Measurements from ENCODE around the gene KANK4. TPM values are rescaled to one million over a fixed set of nuclear protein-coding genes. Genes with fewer than 3 reads are reported as not detected.
A peak's percentile ranks its signal among the peaks of the same experiment; 100 is the strongest.

Gene KANK4
- total and polyA plus RNA-seq, 12 donors: 0.12 to 1.1 (median 0.26) TPM; not detected in 2

DNA sequence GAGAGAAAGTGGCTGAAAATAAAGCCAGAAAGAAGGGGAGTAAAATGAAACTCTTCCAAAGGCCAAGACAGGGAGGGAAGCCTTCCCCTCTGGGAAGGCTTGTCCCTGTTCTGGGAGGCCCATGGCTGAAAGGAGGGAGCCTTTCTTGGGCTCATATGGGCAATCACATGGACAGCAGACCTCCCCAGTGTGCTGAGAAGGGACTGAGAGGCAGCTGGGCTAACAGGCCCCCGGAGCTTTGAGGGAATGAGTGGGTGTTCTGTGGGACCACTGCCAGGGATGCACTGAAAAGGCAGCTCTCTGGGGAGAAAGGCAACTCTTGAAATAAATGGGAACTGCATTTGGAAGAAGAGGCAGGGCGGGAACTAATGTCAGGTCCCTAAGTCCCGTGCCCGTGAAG, 39.1 kb downstream of the KANK4 start:
- intact Hi-C loops (cut with DNase I): no loop called here

DNA sequence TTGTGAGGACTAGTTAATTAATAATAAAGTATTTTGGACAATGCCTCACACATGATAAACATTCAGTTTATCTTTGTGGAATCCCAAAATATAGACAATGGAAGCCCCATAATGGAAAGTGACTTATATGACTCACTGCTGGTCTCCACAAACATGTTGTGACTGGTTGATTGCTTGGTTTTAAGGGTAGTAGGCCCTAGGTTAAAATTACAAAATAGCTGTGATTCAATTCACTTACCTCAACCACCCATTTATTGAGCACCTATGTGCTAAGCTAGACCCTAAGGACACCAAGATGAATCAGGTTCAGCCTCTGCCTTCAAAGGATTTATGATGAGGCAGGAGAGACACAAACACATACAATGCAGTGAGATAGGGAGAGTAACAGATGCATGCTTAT, 42.4 kb downstream of the KANK4 start:
- intact Hi-C loops (cut with DNase I): no loop called here
- no peak overlapping the region for H3K4me3 ChIP-seq
- H3K4me1 ChIP-seq (replicated peaks in 1 of 2): no peaks in the 10 kb centered on the region
- no peaks in the 10 kb centered on the region for H3K27me3 ChIP-seq
- H3K9me3 ChIP-seq (replicated peaks in 1 of 3): no peaks in the 10 kb centered on the region
- TF ChIP-seq POLR2A (IDR thresholded peaks at IDR 0.05): no peak
- TF ChIP-seq, protein P1, sequence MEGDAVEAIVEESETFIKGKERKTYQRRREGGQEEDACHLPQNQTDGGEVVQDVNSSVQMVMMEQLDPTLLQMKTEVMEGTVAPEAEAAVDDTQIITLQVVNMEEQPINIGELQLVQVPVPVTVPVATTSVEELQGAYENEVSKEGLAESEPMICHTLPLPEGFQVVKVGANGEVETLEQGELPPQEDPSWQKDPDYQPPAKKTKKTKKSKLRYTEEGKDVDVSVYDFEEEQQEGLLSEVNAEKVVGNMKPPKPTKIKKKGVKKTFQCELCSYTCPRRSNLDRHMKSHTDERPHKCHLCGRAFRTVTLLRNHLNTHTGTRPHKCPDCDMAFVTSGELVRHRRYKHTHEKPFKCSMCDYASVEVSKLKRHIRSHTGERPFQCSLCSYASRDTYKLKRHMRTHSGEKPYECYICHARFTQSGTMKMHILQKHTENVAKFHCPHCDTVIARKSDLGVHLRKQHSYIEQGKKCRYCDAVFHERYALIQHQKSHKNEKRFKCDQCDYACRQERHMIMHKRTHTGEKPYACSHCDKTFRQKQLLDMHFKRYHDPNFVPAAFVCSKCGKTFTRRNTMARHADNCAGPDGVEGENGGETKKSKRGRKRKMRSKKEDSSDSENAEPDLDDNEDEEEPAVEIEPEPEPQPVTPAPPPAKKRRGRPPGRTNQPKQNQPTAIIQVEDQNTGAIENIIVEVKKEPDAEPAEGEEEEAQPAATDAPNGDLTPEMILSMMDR (IDR thresholded peaks at IDR 0.05): no peak
- H3K36me3 ChIP-seq (replicated peaks in 1 of 2): no peaks in the 10 kb centered on the region
- H3K27ac ChIP-seq: no peak overlapping the region
- no peak for DNase-seq

More for the DNA sequence above, 39.1 kb downstream of the KANK4 start:
- TF ChIP-seq, protein P1 (IDR thresholded peaks at IDR 0.05): no peak
- no peak for TF ChIP-seq POLR2A (IDR thresholded peaks at IDR 0.05)
- Histone ChIP-seq H3K9me3 (replicated peaks in 1 of 3) (no peaks in the 10 kb centered on the region), H3K36me3 (replicated peaks in 1 of 2) (no peaks in the 10 kb centered on the region), H3K4me1 (replicated peaks in 1 of 2) (no peaks in the 10 kb centered on the region), H3K4me3 (no peak overlapping the region), H3K27me3 (no peaks in the 10 kb centered on the region), H3K27ac (no peak overlapping the region)
- WGBS, 4 donors: 59 to 73% (median 65%) methylated on average over 4 of the region's 4 CpGs
- peak in 1 of 7 donors; percentile 26 for DNase-seq

GRCh38 chr1:62274496-62275485, 44.4 kb downstream of the KANK4 start:
- Histone ChIP-seq H3K4me1 (replicated peaks in 1 of 2) (no peaks in the 10 kb centered on the region), H3K27me3 (no peaks in the 10 kb centered on the region), H3K4me3 (no peak overlapping the region), H3K27ac (no peak overlapping the region), H3K36me3 (replicated peaks in 1 of 2) (no peaks in the 10 kb centered on the region), H3K9me3 (replicated peaks in 1 of 3) (no peaks in the 10 kb centered on the region)
- no peak for DNase-seq
- no peak for TF ChIP-seq POLR2A (IDR thresholded peaks at IDR 0.05)
- TF ChIP-seq, protein P1 (IDR thresholded peaks at IDR 0.05): no peak
- intact Hi-C loops (cut with DNase I): no loop called here
- 84 to 87% (median 85%) methylated on average over 10 to 14 of the region's 14 CpGs for WGBS, 4 donors

DNA sequence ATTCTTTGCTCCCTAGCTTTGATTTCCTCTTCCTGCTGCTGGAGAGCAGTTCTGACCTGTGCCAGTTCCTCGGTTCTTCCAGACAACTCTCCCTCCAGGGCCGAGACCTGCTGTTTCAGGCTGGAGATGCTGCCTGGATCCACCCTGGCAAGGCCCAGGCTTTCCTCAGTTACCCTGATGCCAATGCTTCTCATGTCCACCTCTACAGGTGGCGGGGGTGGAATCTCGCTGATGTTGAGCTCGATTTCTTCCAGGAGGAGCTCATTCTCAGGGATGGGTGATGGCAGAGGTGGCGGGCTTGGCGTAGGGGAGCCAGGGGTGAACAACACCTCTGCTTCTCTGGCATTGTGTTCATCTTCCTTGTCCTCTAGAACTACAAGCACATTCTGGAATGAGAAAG, 45.3 kb downstream of the KANK4 start:
- intact Hi-C loops (cut with DNase I): no loop called here
- no peaks in the 10 kb centered on the region for H3K9me3 ChIP-seq (replicated peaks in 1 of 3)
- no peaks in the 10 kb centered on the region for H3K36me3 ChIP-seq (replicated peaks in 1 of 2)
- no peak overlapping the region for H3K27ac ChIP-seq
- no peak for DNase-seq
- TF ChIP-seq, protein P1 (IDR thresholded peaks at IDR 0.05): no peak
- no peak for TF ChIP-seq POLR2A (IDR thresholded peaks at IDR 0.05)
- no peaks in the 10 kb centered on the region for H3K4me1 ChIP-seq (replicated peaks in 1 of 2)
- WGBS, 4 donors: 94 to 100% (median 94%) methylated on average over 2 to 7 of the region's 7 CpGs
- H3K27me3 ChIP-seq: no peaks in the 10 kb centered on the region
- H3K4me3 ChIP-seq: no peak overlapping the region

Data from adrenal gland (tissue), 12 donors.